HG02642 (cell line): ENCODE results near the gene TSPAN15.

Source experiments
- ATAC-seq: cut with Tn5 transposase; IDR thresholded peaks from one replicate; pipeline ENCODE4 v1.9.1; 2021; ENCODE audit warnings: mild to moderate bottlenecking; ENCODE audit not compliant: unreplicated experiment, poor library complexity

TSPAN15 gene

DNA sequence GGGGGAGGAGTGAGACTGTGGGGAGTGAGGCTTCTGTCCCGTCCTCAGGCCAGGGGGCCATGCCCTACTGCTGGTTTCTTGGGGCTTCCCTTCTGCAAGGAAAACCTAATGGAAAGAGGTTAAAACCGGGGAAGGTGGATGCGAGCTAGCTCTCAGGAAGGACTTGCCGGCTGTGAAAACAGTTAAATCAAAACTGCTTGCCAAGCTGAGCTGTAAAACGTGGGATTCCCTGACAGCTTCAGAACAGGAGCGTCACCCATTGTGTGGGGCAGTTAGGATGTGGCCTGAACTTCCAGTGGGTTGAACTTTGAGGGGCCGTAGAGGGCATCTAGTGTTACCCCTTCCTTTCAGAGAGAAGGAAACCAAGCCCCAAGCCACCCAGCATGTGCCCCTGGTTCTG is 13.1 kb downstream of the TSPAN15 start:
- no peak for ATAC-seq

DNA sequence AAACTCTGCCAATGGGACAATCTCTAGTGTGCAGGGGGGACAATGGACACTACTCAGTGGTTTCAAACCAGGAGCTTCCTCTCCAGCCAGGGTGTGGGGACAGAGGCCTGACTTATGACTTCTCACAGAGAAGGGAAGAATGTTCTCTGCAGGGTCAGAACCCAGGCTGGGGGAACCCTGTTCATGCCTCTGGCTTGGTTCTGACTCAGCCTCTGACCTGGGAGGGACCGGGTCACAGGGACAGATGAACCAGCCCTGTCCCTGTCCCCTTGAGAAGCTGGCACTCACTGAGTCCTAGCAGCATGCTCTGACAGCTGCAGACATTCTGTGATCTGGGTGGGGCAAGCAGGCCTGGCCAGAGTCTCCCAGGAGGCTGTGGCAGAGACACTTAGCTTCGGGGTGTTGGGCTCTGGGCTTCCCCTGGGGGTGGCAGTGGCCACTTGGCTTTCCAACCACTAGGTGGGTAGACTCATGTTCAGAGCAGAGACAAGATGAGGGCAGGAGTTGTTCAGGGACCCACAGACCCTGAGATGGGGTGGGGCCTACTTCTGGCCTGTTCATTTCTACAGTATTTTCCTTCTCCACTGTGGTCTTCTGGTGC is 13.6 kb downstream of the TSPAN15 start:
- ATAC-seq: no peak

DNA sequence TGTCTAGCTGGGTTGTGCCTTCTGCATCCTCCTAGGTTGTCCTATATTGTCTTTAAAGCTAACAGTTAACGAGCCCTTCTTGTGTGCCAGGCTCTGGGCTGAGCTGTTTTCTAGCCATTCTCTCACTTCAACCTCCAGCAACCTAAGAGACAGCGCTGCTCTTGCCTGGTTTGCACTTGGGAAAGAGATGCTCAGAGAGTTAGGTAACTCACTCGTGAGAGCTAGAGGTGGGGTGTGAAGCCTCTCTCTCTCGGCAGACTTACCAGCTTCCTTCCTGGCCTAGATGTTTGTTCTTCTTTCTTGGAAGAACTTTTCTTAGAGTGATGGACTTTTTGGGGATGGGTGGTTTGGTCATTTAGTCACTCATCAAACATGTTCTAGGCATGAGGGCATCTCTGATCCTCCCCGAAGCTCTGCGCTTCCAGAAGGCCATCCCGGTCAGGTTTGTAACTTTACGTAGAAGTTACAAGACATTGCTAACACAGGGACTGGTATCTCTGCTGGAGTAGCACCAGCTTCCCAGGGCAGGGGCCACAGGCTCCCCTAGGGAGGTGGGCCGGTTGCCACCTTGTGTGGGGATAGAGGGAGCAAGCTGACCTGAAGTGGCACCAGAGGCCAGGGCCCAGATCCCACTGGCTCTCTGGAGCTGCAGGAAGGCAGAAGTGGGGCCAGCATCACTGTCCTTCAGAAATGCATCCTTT is 14.3 kb downstream of the TSPAN15 start:
- ATAC-seq: no peak

DNA sequence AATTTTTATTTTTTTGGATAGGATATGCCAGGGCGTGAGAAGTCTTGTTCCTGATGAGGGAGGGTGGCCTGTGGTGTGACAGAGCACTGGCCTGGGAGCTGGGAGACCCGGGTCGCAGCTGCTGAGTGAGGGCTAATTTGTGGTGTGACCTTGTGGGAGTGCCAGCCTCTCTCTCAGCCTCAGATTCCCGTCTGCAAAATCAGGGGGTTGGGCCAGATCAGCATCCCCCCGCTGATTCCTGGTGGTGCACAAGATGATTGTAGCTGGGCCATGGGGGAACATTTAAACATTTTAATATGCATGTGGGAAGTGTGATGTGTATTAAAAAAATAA is 14.9 kb downstream of the TSPAN15 start:
- no peak for ATAC-seq

DNA sequence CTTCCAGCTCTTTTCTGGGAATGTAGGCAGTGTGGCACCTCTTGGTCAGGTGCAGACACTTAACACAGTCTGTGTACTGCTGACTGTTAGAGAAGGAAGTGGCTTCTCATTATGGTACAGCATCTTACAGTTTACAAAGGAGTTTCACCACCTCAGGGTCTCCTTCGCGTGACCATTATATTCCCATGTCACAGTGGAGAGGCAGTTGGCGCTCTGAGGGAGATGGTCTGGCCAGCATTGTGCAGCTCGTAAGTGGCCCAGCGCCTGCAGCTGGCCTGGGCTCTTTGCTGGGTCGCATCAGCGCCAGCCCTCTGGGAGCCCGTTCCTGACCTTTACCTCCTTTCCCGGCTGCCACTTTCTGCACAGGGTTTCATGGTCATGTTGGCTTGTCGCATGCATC is 15.4 kb downstream of the TSPAN15 start:
- no peak for ATAC-seq

DNA sequence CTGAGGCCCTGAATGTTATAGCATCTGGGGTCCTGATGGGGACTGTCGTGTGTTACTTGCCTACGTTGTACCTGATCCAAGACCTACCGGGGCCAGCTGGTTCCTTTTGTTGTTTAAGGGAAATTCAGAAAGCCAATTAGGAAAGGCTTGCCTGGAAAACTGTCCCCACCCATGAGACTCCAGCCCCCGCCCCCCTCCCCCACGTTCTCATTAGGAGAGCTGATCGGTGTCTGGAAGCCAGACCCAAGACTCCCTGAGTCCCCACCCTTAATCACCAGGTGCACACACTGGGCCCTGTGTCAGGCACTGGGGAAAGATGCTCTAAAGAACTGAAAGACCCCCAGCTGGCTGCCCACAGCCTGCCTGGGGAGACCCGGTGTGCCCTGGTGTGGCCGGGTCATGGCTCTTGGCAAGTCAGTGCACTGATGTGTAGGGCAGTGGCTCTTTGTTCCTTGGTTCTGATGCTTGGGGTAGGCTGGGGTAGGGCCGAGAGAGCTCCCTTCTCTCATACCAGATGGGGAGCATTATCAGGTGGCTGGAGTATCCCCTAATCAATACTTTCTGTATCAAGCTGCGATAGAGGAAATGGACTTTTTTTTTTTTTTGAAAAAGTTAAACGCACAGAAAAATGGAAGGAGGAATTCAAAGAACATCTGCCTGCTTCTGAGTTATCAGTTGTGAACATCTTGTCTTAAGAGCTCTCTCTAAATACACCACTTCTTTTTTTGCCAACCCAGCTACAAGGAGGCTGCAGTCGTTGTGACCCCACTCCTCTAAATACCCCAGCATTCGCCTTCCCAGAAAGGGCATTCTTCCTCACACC is 16.9 kb downstream of the TSPAN15 start:
- no peak for ATAC-seq

DNA sequence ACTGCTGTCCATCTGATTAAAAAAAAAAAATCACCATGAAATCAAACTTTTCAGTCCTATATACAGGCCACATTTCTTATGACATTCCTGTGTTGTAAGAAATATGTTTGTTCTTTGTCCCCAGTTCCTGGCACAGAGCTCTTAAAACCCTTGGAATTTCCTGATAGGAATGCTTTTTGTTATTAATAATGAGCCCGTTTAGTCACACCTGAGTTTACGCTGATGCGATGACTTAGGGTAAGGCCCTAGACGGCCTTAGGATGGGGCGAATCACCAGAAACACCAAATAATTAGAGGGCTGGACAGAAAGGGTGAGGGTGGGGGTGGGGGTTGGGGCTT is 17.5 kb downstream of the TSPAN15 start:
- ATAC-seq: no peak

DNA sequence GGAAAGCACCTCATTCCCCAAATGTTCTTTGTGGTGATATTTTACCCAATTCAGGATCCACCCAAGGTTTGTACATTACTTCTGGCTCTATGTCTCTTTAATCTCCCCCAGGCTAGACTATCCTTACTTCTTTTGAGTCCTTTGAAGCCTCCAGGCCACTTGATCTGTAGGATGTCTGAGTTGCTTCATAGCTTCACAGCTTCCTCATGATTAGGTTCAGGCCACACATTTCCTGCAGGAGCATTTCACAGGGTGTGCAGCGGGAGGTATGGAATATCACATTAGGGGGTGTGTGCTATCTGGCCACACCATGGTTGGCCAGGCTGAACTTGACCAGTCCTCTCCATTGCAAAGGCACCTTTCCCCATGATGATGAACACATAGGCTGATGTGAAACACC is 18.7 kb downstream of the TSPAN15 start:
- ATAC-seq: no peak

DNA sequence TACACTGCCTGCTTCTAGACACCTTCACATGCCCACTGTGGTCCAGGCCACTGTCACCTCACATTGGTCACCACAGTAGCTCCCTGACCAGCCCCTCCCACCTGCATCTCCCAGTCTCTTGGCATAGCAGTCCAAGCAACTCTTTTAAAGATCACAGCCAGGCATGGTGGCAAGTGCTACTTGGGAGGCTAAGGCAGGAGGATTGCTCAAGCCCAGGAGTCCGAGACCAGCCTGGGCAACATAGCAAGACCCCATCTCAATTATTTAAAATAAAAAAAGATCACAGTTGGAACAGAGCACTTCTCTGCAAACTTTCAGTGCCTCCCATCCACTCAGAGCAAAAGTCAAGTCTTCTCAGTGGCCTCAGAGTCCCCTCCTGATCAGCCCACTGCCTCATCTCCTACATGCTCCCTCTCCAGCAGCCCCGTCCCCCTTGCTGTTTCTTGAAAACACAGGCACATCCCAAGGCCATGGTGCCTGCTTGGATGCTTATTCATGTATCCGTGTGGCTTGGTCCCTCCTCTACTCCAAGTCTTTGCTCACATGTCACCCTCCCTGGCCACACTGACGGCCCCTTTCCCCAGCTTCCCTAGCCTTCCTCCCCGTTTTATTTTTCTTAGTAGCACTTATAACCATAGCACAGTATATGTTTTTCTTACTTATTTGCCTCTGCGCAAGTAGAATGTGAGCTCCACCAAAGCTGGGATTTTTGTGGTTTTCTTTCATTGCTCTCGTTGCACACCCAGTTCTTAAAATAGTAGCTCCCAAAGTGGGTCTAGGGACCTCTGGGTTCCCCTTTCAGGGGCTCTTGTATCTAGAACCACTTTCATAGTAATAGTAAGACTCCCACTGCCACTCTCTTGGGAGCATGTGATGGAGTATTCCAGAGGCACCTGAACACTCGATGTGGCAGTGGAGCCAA is 19.5 kb downstream of the TSPAN15 start:
- no peak for ATAC-seq

DNA sequence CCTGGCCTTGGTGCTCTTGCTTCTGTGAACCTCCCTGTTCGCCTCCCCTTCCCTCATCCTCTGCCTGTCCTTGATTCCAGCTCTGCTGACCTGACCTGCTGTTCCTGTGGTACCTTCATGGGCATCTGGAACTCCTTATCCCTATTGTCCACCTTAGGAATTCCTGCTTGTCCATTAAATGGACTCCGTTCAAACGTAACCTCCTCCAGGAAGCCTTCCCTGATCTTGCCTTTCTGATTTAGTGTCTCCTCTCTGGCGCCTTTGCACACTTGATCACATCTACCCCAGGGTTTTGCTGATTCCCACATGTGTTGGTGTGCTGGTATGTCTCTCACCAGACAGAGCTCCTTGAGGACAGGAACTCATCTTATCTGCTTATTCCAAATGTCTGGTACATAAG is 20.9 kb downstream of the TSPAN15 start:
- ATAC-seq: no peak

DNA sequence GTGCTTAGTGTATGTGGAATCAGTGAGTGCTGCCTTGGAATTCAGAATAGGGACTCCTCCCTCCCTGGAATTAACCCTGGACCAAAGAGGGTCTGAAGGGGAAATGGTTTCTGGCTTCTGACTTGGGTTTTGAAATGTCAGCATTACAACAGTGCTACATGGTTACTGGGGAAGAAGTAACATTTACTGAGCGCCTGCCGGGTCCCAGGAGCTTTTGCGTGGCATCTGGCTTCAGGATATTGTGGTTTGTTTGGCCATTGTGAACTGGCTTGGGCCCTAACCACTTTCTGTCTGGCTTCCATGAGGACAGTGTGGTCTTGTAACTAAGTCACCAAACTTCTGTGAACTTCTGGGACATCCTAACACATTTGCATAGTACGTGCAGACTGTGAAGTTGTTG is 21.3 kb downstream of the TSPAN15 start:
- ATAC-seq: no peak

DNA sequence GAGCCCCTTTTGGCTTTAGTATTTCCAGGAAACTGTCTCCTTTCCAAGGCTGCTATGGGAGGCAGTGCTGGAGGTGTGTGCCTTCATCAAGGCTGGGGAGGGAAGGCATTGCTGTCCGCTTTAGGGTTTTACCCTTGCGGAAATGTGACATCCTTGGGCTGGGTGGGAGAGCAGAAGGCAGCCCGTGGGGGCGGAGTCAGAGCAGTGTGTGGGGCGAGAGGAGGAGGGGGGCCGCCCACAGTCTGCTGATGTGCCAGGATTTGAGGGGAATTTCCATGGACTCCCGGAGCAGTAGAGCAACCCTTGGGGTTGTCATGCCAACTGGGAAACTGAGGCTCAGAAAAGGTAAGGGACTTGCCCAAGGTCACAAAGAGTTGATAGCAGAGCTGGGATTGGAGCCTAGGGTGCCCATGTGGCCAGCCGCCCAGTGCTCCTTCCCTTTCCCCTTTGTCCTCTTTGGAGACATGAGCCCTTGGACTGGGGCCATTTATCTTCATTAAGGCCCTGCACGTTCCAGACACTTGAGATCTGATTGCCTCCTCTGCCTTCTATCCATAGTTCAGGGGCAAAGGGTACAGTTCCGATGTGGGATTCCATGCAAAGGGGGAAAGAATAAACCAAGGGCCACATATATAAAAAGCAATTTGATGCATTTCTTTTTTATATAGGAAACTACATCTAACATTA is 22.2 kb downstream of the TSPAN15 start:
- no peak for ATAC-seq

DNA sequence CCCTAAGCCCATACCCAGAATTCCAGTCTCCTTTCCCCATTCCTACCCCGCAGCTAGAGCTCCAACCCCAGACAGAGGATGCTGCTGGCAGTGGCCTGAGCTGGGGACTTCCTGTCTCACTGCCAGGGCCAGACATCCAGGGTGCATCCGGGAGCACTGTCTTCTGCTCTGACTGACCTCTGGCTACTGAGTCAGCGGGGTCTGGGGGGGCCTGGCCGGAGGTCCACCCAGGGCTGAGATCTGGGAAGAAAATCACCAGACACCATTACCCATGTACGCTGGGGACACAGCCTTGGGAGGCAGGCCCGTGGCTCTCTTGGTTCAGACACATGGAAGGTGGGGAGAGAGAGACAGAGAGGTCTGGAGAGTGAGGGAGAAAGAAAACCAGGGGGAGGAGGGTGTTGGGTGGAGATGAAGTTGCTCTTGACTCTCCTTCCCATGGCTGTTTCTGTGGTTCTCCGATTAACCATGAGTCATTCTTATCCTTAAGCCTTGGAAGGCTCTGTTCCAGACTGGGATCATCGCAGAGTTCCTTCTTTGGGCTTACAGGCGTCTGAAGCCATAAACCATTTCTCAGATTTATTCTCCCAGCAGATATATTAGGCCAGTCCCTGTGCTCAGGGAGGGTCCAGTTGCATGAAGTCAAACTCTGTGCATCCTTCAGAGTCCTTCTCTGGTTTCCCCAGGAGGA is 23.6 kb downstream of the TSPAN15 start:
- ATAC-seq: no peak

DNA sequence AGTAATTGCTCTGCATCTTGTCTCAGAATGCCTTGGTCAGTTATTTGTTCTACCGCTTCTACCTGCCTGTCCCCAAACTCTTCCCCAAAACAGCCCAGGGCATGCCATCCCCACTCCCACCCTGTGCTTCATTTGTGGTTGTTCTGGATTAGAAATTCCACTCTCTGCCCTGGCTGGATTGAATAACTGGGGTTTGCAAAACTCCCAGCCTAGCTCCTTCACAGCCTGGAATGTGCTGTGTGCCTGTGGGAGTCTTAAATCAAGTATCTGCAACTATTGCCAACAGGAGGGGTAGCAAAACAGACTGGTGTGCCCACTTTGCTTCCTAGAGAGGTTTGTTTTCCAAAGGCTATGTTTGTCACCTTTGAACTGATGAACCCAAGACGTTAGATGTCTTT is 24.2 kb downstream of the TSPAN15 start:
- no peak for ATAC-seq

DNA sequence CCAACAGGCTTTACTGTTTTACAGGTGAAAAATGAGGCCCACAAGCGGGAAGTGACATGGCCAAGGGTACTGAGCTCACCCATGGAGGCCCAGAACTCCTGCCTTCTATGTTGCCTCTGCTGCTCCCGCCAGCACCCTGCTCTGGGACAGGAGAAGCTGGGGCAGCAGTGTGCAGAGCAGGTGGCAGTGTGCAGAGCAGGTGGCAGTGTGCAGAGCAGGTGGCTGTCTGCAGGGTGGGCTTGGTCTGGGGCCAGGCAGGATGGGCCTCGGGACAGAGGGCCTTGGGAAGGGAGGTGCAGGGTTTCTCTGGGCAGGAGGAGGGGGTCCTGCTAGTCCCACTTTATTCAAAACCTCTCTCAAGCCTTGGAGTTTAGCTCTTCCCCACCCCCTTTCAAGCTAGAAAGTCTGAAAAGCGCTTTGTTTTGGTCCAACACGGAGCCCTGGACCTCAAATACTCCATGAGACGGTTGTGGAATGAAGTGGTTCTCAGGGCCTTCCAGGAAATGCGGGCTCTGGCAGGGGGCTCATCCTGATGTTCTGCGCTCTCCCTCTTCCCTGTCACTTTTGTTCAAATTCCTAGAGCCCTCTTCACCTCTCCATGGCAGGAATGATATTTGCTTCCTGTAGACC is 26.8 kb downstream of the TSPAN15 start:
- no peak for ATAC-seq

DNA sequence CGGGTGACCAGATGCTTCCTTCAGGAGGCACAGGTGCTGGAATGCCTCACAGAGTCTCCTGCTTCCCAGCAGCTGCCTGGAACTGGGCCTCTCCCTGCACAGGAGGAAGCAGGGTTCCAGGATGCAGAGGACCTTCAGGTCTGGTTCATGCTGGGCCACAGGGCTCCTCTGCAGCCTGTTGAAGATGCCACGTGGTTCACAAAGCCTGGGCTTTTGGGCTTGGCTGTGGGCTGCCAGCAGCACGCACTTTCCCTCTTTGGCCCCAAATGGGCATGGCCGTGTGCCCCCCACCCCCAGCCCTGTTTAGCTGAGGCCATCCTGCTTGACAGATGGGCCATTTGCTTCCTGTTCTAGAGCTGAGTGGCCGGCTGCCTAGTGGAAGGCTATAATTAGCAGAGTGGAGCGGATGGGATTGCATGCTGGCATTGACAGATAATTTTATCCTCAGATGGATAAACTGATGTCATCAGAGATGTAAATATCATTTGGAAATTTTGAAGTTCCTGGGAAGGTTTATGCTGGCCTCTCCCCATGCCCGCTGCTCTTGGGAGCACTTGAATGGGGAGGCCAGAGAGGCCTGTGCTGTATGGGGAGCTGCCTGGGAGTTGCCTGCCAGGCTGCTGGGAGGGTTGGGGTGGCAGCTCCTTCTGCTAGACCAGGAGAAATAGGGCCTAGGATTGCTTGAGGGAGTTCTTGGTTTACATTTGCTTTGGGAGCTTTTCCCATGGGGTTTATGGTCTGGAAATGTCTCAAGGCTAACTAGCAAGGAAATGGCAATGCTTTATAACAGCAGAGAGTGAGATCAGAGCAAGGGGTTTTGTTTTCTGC is 28.2 kb downstream of the TSPAN15 start:
- no peak for ATAC-seq

DNA sequence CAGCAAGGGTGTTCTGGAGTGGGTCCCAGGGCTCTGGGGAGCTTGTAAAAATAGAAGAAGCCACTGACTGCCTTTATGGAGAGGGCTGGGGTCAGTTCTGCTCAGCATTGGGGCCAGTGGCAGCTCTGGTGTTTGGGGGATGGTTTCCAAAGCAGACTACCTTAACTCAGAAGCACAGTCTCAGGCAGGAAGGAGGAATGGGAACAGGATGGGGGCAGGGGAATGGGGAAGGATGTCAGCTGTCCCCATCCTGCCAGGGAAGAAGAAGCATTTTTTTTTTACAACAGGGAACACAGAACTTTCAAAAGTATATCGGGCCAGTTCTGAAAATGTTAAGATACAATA is 28.8 kb downstream of the TSPAN15 start:
- ATAC-seq: no peak

DNA sequence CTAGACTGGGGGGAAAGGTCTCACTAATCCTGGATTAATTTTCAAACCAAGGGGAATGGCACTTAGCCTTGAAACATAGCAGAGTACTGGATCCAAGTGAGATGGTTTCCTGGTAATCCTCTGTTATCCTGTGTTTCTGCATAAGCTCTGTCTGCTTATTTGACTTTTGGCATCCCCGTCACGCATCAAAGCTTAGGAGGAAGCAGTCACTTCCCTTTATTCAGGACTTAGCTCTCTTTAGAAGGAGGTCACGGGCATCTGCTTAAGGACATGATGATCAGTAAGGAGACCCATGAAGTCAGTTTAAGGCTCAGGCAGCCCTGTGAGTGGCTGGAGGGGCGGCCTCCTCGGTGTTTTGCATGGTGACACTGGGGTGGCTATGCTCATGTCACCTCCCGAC is 30.0 kb downstream of the TSPAN15 start:
- no peak for ATAC-seq
